Cardiac muscle cell (in vitro differentiated cells and primary cell): ENCODE measurements around the gene PRSS33. TPM values are rescaled to one million over a fixed set of nuclear protein-coding genes. Genes with fewer than 3 reads are reported as not detected.

Experiments used
- DNase-seq, 2 donors: peaks; one replicate each; pipeline versions ENCODE4 v3.0.0 to v3.0.0-alpha.2; 2010 to 2017; ENCODE audit warnings: low read depth in 1 of 2, low spot score in 1 of 2
- H3K27ac ChIP-seq: fragments of 200-600 bp; sonication (generic); 2 replicates; pipeline ENCODE4 v1.5.1; 2016
- H3K27me3 ChIP-seq: fragments of 200-600 bp; sonication (generic); 2 replicates; pipeline ENCODE4 v1.6.0; 2016; ENCODE audit warnings: control low read depth
- H3K36me3 ChIP-seq: fragments of 200-600 bp; sonication (generic); 2 replicates; pipeline ENCODE4 v1.5.1; 2016; ENCODE audit warnings: control low read depth
- H3K4me1 ChIP-seq: fragments of 200-600 bp; sonication (generic); 2 replicates; pipeline ENCODE4 v1.8.1; 2017; ENCODE audit warnings: low read depth, mild to moderate bottlenecking, mixed run types
- H3K4me3 ChIP-seq: fragments of 200-600 bp; sonication (generic); 2 replicates; pipeline ENCODE4 v1.5.1; 2016; ENCODE audit warnings: mild to moderate bottlenecking
- H3K9me3 ChIP-seq: fragments of 200-600 bp; sonication (generic); 2 replicates; pipeline ENCODE4 v1.5.1; 2017; ENCODE audit warnings: low read depth, mild to moderate bottlenecking, control low read depth
- polyA plus RNA-seq: library from polyadenylated mRNA; unstranded; fragments of >200 nt; fragmentation: Nextera tagmentation; extraction: Ambion mirVana; gene quantifications from 2 replicates; pipeline ENCODE4 v1.2.1, GENCODE V29; 2016
- total RNA-seq: library from RNA; depleted of rRNA; stranded (reverse); fragments of >200 nt; gene quantifications from 2 replicates; pipeline ENCODE4 v1.2.3, GENCODE V29; 2016
- TF ChIP-seq, protein P1 (sequence below): IDR thresholded peaks from 2 replicates; pipeline ENCODE4 v1.5.1; 2012; ENCODE audit warnings: low read depth, mild to moderate bottlenecking, low read length

PRSS33 gene
- total and polyA plus RNA-seq, 2 experiments from 2014 or later: not detected

DNA sequence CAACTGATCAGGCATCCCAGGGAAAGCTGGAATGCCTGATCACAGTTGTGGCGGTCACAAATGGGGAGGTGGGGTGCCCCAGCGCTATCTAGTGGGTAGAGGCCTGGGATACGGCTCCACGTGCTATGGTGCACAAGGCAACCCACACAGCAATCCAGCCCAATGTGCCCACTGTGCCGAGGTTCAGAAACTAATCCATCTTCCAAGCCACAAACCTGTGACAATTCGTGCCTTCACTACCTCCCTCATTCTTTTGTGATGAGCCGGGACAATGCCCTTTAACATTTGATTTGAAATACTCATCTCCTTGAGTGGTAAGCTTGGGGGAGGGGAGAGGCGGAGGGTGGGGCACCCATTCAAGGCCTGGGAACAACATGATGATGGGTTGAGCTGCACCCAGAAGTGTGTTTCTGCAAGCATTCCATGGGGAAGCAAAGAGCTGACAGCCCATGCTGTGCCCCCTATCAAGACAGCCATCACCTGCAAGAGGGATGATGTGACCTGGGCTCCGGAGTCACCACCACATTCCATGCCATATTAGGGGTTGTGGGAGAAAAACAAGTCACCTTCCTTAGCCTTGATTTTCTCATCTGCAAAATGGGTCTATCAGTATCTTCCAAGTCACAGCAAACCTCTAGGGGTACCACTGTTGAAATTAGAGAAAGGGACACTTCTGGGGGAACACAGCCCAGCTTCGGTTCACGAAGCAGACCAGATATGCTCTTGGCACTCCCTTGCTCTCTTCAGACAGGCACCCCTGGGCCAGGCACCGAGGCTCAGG is 14.0 kb downstream of the PRSS33 start:
- Histone ChIP-seq H3K27ac (peak overlapping the region; percentile 58), H3K9me3 (no peaks in the 10 kb centered on the region), H3K4me3 (no peak overlapping the region), H3K27me3 (no peaks in the 10 kb centered on the region), H3K36me3 (peaks cover 49% of the 10 kb centered on the region), H3K4me1 (peaks cover 2% of the 10 kb centered on the region)
- DNase-seq: no peak
- TF ChIP-seq, protein P1, sequence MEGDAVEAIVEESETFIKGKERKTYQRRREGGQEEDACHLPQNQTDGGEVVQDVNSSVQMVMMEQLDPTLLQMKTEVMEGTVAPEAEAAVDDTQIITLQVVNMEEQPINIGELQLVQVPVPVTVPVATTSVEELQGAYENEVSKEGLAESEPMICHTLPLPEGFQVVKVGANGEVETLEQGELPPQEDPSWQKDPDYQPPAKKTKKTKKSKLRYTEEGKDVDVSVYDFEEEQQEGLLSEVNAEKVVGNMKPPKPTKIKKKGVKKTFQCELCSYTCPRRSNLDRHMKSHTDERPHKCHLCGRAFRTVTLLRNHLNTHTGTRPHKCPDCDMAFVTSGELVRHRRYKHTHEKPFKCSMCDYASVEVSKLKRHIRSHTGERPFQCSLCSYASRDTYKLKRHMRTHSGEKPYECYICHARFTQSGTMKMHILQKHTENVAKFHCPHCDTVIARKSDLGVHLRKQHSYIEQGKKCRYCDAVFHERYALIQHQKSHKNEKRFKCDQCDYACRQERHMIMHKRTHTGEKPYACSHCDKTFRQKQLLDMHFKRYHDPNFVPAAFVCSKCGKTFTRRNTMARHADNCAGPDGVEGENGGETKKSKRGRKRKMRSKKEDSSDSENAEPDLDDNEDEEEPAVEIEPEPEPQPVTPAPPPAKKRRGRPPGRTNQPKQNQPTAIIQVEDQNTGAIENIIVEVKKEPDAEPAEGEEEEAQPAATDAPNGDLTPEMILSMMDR: no peak

DNA sequence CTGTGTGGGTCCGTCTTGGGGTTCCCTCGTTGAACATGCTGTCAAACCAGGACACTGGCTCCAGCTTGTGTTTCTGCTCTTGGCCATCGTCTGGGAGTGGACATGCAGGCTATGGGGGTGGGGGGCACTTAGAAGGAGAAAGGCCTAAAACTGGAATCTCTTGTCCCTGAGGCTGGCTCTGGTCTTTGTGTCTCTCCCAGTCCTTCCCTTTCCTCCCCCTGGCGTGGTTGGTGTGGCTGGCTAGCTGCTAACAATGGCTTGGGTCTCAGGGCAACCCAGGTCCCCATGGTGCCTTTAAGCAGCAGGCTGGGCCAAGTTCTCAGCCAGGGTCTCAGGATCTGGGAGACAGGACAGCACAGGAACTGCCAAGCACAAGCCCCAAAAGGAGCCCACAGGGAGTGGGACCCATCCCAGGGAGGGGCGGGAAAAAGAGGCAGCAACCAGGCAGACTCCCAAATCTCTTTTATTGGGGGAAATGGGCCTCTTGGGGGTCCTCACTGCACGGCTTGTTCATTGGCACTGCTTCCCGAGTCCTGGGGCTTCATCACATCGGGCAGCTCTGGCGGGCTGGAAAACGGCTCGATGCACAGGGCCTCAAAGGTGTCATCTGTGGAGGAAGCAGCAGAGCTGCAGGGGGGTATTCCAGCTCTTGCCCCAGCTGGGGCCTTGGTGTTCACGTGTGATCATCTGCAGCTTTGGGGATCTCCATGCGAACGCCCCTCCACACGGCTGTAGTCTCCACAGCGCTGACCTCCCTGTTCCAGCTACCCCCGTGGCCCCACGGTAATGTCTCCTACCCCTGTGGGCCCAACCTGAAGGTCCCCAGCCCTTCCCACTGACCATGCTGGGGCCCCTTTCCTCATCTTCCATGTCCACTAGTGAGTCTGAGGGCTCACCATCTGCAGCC is 15.6 kb downstream of the PRSS33 start:
- no peak for DNase-seq
- Histone ChIP-seq H3K27me3 (no peaks in the 10 kb centered on the region), H3K4me3 (no peak overlapping the region), H3K4me1 (no peaks in the 10 kb centered on the region), H3K27ac (peak overlapping the region; percentile 60), H3K9me3 (no peaks in the 10 kb centered on the region), H3K36me3 (peaks cover 65% of the 10 kb centered on the region)
- TF ChIP-seq, protein P1: no peak

DNA sequence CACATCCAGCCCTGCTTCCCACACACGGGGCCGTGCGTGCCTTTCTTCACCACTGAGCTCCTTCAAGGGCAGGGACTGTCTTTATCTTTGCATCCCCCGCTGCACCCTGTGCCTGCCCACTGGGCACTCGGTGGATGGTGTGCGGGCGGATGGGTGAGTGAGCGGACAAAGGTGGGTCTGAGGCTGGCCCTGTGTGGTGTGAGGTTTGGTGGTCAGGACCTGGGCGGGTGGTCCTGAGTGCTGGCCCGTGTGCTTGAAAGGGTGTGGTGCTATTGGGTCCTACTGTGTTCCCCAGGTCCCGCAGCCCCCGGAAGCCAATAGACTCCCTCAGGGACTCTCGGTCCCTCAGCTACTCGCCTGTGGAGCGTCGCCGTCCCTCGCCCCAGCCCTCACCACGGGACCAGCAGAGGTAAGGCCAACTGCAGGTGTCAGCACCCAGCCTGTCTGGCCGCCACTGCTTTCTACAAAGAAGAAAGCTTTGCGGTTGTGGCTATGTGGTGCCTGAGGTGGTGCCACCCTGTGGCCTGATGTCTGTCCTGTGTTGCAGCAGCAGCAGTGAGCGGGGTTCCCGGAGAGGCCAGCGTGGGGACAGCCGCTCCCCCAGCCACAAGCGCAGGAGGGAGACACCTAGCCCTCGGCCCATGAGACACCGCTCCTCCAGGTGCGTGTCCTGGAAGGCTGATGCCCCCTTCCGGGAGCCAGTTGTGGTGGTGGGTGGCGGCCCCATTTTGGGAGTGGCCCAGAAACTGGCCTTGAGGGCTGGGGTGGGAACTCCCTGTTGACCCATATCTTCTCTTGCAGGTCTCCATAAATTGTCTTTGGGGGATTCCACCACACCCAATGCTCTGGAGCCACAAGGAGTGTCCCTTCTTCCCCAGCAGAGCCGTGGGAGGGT is 17.1 kb downstream of the PRSS33 start:
- DNase-seq: no peak
- Histone ChIP-seq H3K27me3 (no peaks in the 10 kb centered on the region), H3K36me3 (peaks cover 80% of the 10 kb centered on the region), H3K4me1 (no peaks in the 10 kb centered on the region), H3K9me3 (no peaks in the 10 kb centered on the region), H3K27ac (peak overlapping the region; percentile 60), H3K4me3 (no peak overlapping the region)
- TF ChIP-seq, protein P1: no peak

DNA sequence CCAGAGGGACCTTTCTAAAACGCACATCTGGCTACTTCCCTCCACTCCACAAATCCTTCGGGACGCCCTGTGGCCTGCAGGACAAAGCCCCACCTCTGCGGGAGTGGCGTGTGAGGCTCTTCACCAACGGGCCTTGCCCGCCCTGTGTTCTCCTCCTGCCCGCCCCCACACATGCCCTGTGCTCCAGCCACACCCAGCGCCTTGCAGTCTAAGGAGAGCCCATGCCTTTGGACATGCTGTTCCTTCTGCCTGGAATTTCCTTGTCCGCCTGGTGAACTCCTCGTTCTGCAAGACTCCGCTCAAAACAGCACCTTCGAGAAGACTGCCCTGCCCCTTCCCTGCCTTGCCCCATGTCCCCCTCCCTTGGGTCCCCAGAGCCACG is 17.7 kb downstream of the PRSS33 start:
- H3K4me3 ChIP-seq: no peak overlapping the region
- H3K27ac ChIP-seq: peak overlapping the region; percentile 60
- no peaks in the 10 kb centered on the region for H3K4me1 ChIP-seq
- peak in 1 of 2 donors; percentile 33 for DNase-seq
- H3K36me3 ChIP-seq: peaks cover 80% of the 10 kb centered on the region
- no peaks in the 10 kb centered on the region for H3K9me3 ChIP-seq
- no peaks in the 10 kb centered on the region for H3K27me3 ChIP-seq
- TF ChIP-seq, protein P1: no peak

DNA sequence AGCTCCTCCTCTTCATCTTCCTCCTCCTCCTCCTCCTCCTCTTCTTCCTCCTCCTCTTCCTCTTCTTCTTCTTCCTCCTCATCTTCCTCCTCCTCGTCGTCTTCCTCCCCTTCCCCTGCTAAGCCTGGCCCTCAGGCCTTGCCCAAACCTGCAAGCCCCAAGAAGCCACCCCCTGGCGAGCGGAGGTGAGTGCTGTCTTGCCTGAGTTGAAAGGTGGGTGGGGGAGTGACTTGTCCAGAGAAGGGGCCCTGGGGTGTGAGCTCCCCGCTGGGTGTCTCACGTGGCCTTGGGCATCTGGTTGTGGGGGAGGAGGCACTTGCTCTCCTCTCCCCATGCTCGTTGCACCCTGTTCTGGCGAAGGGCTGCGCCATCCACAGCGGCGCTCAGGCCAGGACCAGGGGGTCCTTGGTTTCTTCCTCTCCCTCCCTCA is 18.2 kb downstream of the PRSS33 start:
- no peaks in the 10 kb centered on the region for H3K4me1 ChIP-seq
- peak overlapping the region; percentile 60 for H3K27ac ChIP-seq
- H3K36me3 ChIP-seq: peaks cover 82% of the 10 kb centered on the region
- TF ChIP-seq, protein P1: no peak
- DNase-seq: no peak
- no peak overlapping the region for H3K4me3 ChIP-seq
- no peaks in the 10 kb centered on the region for H3K9me3 ChIP-seq
- no peaks in the 10 kb centered on the region for H3K27me3 ChIP-seq
